ENCODE measurements around the gene PHLDB2. TPM values are rescaled to one million over a fixed set of nuclear protein-coding genes. Genes with fewer than 3 reads are reported as not detected.

The PHLDB2 gene
- total RNA-seq, 1 experiment from 2014 or later, result 13.2 TPM

- Mint-ChIP-seq H3K9me3 (no peaks in the 10 kb centered on the region), H3K27me3 (ENCODE audit: low read depth) (no peaks in the 10 kb centered on the region)
These were observed 84.5 kb downstream of the PHLDB2 start for GRCh38 chr3:111943533-111943932.

More at GRCh38 chr3:111943533-111943932, 84.5 kb downstream of the PHLDB2 start:
- no peak overlapping the region for H3K4me2 ChIP-seq (ENCODE audit: insufficient read depth, insufficient read length, low read length)
- no peaks in the 10 kb centered on the region for H3K27me3 ChIP-seq (ENCODE audit: insufficient read depth, low read length)
- H3K23me2 ChIP-seq (ENCODE audit: insufficient read length, low read depth, low read length, poor library complexity, severe bottlenecking), result no peaks in the 10 kb centered on the region
- H2BK15ac ChIP-seq (ENCODE audit: low read depth, low read length), result no peak overlapping the region
- H2BK20ac ChIP-seq (ENCODE audit: low read depth, low read length, poor library complexity, severe bottlenecking), result no peak overlapping the region
- H3K4me1 Mint-ChIP-seq, result no peaks in the 10 kb centered on the region
- no peak overlapping the region for H3K14ac ChIP-seq (ENCODE audit: insufficient read depth, low read length)
- no peak overlapping the region for H3K9ac ChIP-seq (ENCODE audit: extremely low read depth, insufficient read length, low read length)
- no peak overlapping the region for H2BK120ac ChIP-seq (ENCODE audit: low read depth, low read length, poor library complexity, severe bottlenecking)
- H3K4me3 Mint-ChIP-seq, result no peak overlapping the region
- H3K27ac Mint-ChIP-seq, result no peak overlapping the region
- no peak overlapping the region for H3K4ac ChIP-seq (ENCODE audit: low read depth, low read length)
- H2AFZ ChIP-seq (ENCODE audit: low read length), result no peak overlapping the region
- no peak overlapping the region for H2BK5ac ChIP-seq (ENCODE audit: insufficient read length, low read length)
- no peaks in the 10 kb centered on the region for H3K79me1 ChIP-seq (ENCODE audit: insufficient read depth, low read depth, low read length, poor library complexity, severe bottlenecking)
- H2BK12ac ChIP-seq (ENCODE audit: insufficient read length, low read depth, low read length), result no peak overlapping the region
- H3K56ac ChIP-seq (ENCODE audit: insufficient read length, low read depth, low read length), result no peak overlapping the region
- no peaks in the 10 kb centered on the region for H3K79me2 ChIP-seq (ENCODE audit: insufficient read depth, low read length)
- H4K20me1 ChIP-seq (ENCODE audit: control insufficient read depth, insufficient read depth, insufficient read length), result no peaks in the 10 kb centered on the region
- peaks cover 0 to 5% (median 2%) of the 10 kb centered on the region in 3 experiments; a peak in 3 of 7 replicates for H3K36me3 Mint-ChIP-seq (ENCODE audit: insufficient read depth in 1 of 3, low read depth in 3 of 3)
- no peak overlapping the region for H3K18ac ChIP-seq (ENCODE audit: insufficient read length, low read depth, low read length)
- no peak overlapping the region for H3K23ac ChIP-seq (ENCODE audit: insufficient read length, low read depth, low read length)
- no peak for DNase-seq
- no CpG with 5 or more reads among the region's 2 CpGs for WGBS (ENCODE audit: extremely low coverage, insufficient read length, low lambda C conversion rate)
- no peak overlapping the region for H4K8ac ChIP-seq (replicated peaks; ENCODE audit: insufficient read length, low read depth, low read length)
- no peak overlapping the region for H4K91ac ChIP-seq (ENCODE audit: insufficient read length, low read depth, low read length)
- TF ChIP-seq CTCF (conservative IDR thresholded peaks at IDR 0.05), result no peak
- no peaks in the 10 kb centered on the region for H3K4me1 ChIP-seq (ENCODE audit: insufficient read depth, low read length)
- no peak overlapping the region for H3K27ac ChIP-seq (ENCODE audit: insufficient read length, low read depth, low read length)
- H3T11ph ChIP-seq (ENCODE audit: low read length), result no peak overlapping the region
- H2AK5ac ChIP-seq (ENCODE audit: insufficient read length, low read length), result no peak overlapping the region
- H4K5ac ChIP-seq (ENCODE audit: insufficient read length, low read depth, low read length), result no peak overlapping the region
- no peaks in the 10 kb centered on the region for H3K9me3 ChIP-seq (ENCODE audit: control insufficient read depth, low read depth, low read length)

Data from H9 (cell line).